NCI-H524 (cell line): ENCODE measurements around the gene NSMCE4A.
"Not testable (repeated sequence)": the region's sequence is repeated elsewhere in the genome, so short reads cannot be mapped to it uniquely, and the experiment has no call there.

ENCODE experiments used
- DNase-seq, 2 experiments: peaks; one replicate each; lab custom pipeline; 2025; lab: John Stamatoyannopoulos, UW

NSMCE4A gene

GRCh38 chr10:121974535-121975294 lies at the start of gene NSMCE4A:
Gene NSMCE4A (minus strand): TSS chr10:121975217. CDS start chr10:121975165, 52 bp downstream.
- peak in 1 of 2 experiments; percentile 49 for DNase-seq

GRCh38 chr10:122023257-122023656 lies 48.2 kb upstream of the NSMCE4A start:
- not testable (repeated sequence) for DNase-seq

- DNase-seq, result no peak
Measured at GRCh38 chr10:122022276-122022675, 47.3 kb upstream of the NSMCE4A start.

GRCh38 chr10:122021828-122022227 lies 46.8 kb upstream of the NSMCE4A start:
- DNase-seq, result no peak

GRCh38 chr10:122021379-122021778 lies 46.4 kb upstream of the NSMCE4A start:
- no peak for DNase-seq

- DNase-seq, result no peak
Measured at GRCh38 chr10:122020226-122020625, 45.2 kb upstream of the NSMCE4A start.

- DNase-seq, result no peak
Measured at GRCh38 chr10:122019414-122019975, 44.5 kb upstream of the NSMCE4A start.

GRCh38 chr10:122018951-122019413 lies 44.0 kb upstream of the NSMCE4A start:
- DNase-seq, result no peak

- DNase-seq, result no peak
Measured at GRCh38 chr10:122018491-122018890, 43.5 kb upstream of the NSMCE4A start.

- DNase-seq, result not testable (repeated sequence)
Measured at GRCh38 chr10:122017926-122018325, 42.9 kb upstream of the NSMCE4A start.

- DNase-seq, result no peak
Measured at GRCh38 chr10:122014652-122015248, 39.7 kb upstream of the NSMCE4A start.

- DNase-seq, result no peak
Measured at GRCh38 chr10:122013311-122013780, 38.3 kb upstream of the NSMCE4A start.

GRCh38 chr10:122012731-122013130 lies 37.7 kb upstream of the NSMCE4A start:
- no peak for DNase-seq

- DNase-seq, result no peak
Measured at GRCh38 chr10:122010405-122011050, 35.5 kb upstream of the NSMCE4A start.

GRCh38 chr10:122007415-122007814 lies 32.4 kb upstream of the NSMCE4A start:
- DNase-seq, result no peak

GRCh38 chr10:122001698-122002097 lies 26.7 kb upstream of the NSMCE4A start:
- DNase-seq, result no peak

GRCh38 chr10:121999301-121999700 lies 24.3 kb upstream of the NSMCE4A start:
- DNase-seq, result no peak

- no peak for DNase-seq
Measured at GRCh38 chr10:121998462-121998861, 23.4 kb upstream of the NSMCE4A start.

GRCh38 chr10:121994429-121994941 lies 19.5 kb upstream of the NSMCE4A start:
- DNase-seq, result no peak

GRCh38 chr10:121991727-121992126 lies 16.7 kb upstream of the NSMCE4A start:
- not testable (repeated sequence) for DNase-seq

- DNase-seq, result no peak
Measured at GRCh38 chr10:121990015-121990677, 15.1 kb upstream of the NSMCE4A start.
